ENCODE results near the gene ADAP1.

The ADAP1 gene

GRCh38 chr7:937856-938484 lies 16.5 kb downstream of the ADAP1 start:
- no peak overlapping the region for H3K27ac ChIP-seq (ENCODE audit: low read depth, low read length)

GRCh38 chr7:936386-937054 lies 18.0 kb downstream of the ADAP1 start:
- Histone ChIP-seq H3K4me3 (ENCODE audit: low read depth in 1 of 5, low read length in 5 of 5) (no peak overlapping the region), H3K9me3 (ENCODE audit: control insufficient read depth in 5 of 5, low read length in 5 of 5) (peaks cover 0 to 8% (median 0%) of the 10 kb centered on the region in 5 donors), H3K9ac (ENCODE audit: low read length in 5 of 5) (no peak overlapping the region), H3K27ac (ENCODE audit: low read depth, low read length) (no peak overlapping the region), H3K4me1 (ENCODE audit: control insufficient read depth in 5 of 5, insufficient read depth in 5 of 5, low read length in 5 of 5) (peaks cover 0 to 4% (median 0%) of the 10 kb centered on the region in 5 donors), H3K27me3 (ENCODE audit: control insufficient read depth in 5 of 5, insufficient read depth in 4 of 5, low read length in 5 of 5) (peaks cover 0 to 4% (median 0%) of the 10 kb centered on the region in 5 donors), H3K36me3 (ENCODE audit: control insufficient read depth in 5 of 5, insufficient read depth in 5 of 5, low read length in 5 of 5) (no peaks in the 10 kb centered on the region)

More at GRCh38 chr7:937856-938484, 16.5 kb downstream of the ADAP1 start:
- Histone ChIP-seq H3K4me3 (ENCODE audit: low read depth in 1 of 5, low read length in 5 of 5) (no peak overlapping the region), H3K27me3 (ENCODE audit: control insufficient read depth in 5 of 5, insufficient read depth in 4 of 5, low read length in 5 of 5) (peaks cover 0 to 4% (median 0%) of the 10 kb centered on the region in 5 donors), H3K4me1 (ENCODE audit: control insufficient read depth in 5 of 5, insufficient read depth in 5 of 5, low read length in 5 of 5) (no peaks in the 10 kb centered on the region), H3K36me3 (ENCODE audit: control insufficient read depth in 5 of 5, insufficient read depth in 5 of 5, low read length in 5 of 5) (no peaks in the 10 kb centered on the region), H3K9ac (ENCODE audit: low read length in 5 of 5) (no peak overlapping the region), H3K9me3 (ENCODE audit: control insufficient read depth in 5 of 5, low read length in 5 of 5) (peaks cover 0 to 8% (median 0%) of the 10 kb centered on the region in 5 donors)

- Histone ChIP-seq H3K36me3 (ENCODE audit: control insufficient read depth in 5 of 5, insufficient read depth in 5 of 5, low read length in 5 of 5) (no peaks in the 10 kb centered on the region), H3K9me3 (ENCODE audit: control insufficient read depth in 5 of 5, low read length in 5 of 5) (peaks cover 0 to 8% (median 0%) of the 10 kb centered on the region in 5 donors), H3K27ac (ENCODE audit: low read depth, low read length) (no peak overlapping the region), H3K9ac (ENCODE audit: low read length in 5 of 5) (no peak overlapping the region), H3K4me3 (ENCODE audit: low read depth in 1 of 5, low read length in 5 of 5) (no peak overlapping the region), H3K27me3 (ENCODE audit: control insufficient read depth in 5 of 5, insufficient read depth in 4 of 5, low read length in 5 of 5) (peaks cover 0 to 4% (median 0%) of the 10 kb centered on the region in 5 donors), H3K4me1 (ENCODE audit: control insufficient read depth in 5 of 5, insufficient read depth in 5 of 5, low read length in 5 of 5) (peaks cover 0 to 10% (median 2%) of the 10 kb centered on the region in 5 donors)
These were observed 18.6 kb downstream of the ADAP1 start for GRCh38 chr7:935874-936385.

GRCh38 chr7:935164-935873 lies 19.2 kb downstream of the ADAP1 start:
- Histone ChIP-seq H3K27me3 (ENCODE audit: control insufficient read depth in 5 of 5, insufficient read depth in 4 of 5, low read length in 5 of 5) (peaks cover 0 to 4% (median 0%) of the 10 kb centered on the region in 5 donors), H3K4me1 (ENCODE audit: control insufficient read depth in 5 of 5, insufficient read depth in 5 of 5, low read length in 5 of 5) (peaks cover 0 to 10% (median 2%) of the 10 kb centered on the region in 5 donors), H3K27ac (ENCODE audit: low read depth, low read length) (no peak overlapping the region), H3K9me3 (ENCODE audit: control insufficient read depth in 5 of 5, low read length in 5 of 5) (peaks cover 0 to 6% (median 0%) of the 10 kb centered on the region in 5 donors), H3K9ac (ENCODE audit: low read length in 5 of 5) (no peak overlapping the region), H3K36me3 (ENCODE audit: control insufficient read depth in 5 of 5, insufficient read depth in 5 of 5, low read length in 5 of 5) (no peaks in the 10 kb centered on the region), H3K4me3 (ENCODE audit: low read depth in 1 of 5, low read length in 5 of 5) (no peak overlapping the region)

GRCh38 chr7:934469-935163 lies 19.9 kb downstream of the ADAP1 start:
- no peak overlapping the region for H3K9ac ChIP-seq (ENCODE audit: low read length in 5 of 5)
- H3K27me3 ChIP-seq (ENCODE audit: control insufficient read depth in 5 of 5, insufficient read depth in 4 of 5, low read length in 5 of 5): peaks cover 0 to 4% (median 0%) of the 10 kb centered on the region in 5 donors
- peaks cover 0 to 10% (median 2%) of the 10 kb centered on the region in 5 donors for H3K4me1 ChIP-seq (ENCODE audit: control insufficient read depth in 5 of 5, insufficient read depth in 5 of 5, low read length in 5 of 5)
- no peak overlapping the region for H3K27ac ChIP-seq (ENCODE audit: low read depth, low read length)
- no peaks in the 10 kb centered on the region for H3K36me3 ChIP-seq (ENCODE audit: control insufficient read depth in 5 of 5, insufficient read depth in 5 of 5, low read length in 5 of 5)
- H3K4me3 ChIP-seq (ENCODE audit: low read depth in 1 of 5, low read length in 5 of 5): no peak overlapping the region
- H3K9me3 ChIP-seq (ENCODE audit: control insufficient read depth in 5 of 5, low read length in 5 of 5): no peaks in the 10 kb centered on the region

- peaks cover 0 to 4% (median 0%) of the 10 kb centered on the region in 5 donors for H3K27me3 ChIP-seq (ENCODE audit: control insufficient read depth in 5 of 5, insufficient read depth in 4 of 5, low read length in 5 of 5)
- no peaks in the 10 kb centered on the region for H3K36me3 ChIP-seq (ENCODE audit: control insufficient read depth in 5 of 5, insufficient read depth in 5 of 5, low read length in 5 of 5)
- H3K9me3 ChIP-seq (ENCODE audit: control insufficient read depth in 5 of 5, low read length in 5 of 5): no peaks in the 10 kb centered on the region
- no peak overlapping the region for H3K4me3 ChIP-seq (ENCODE audit: low read depth in 1 of 5, low read length in 5 of 5)
- no peak overlapping the region for H3K27ac ChIP-seq (ENCODE audit: low read depth, low read length)
- H3K4me1 ChIP-seq (ENCODE audit: control insufficient read depth in 5 of 5, insufficient read depth in 5 of 5, low read length in 5 of 5): peaks cover 0 to 16% (median 2%) of the 10 kb centered on the region in 5 donors
- H3K9ac ChIP-seq (ENCODE audit: low read length in 5 of 5): no peak overlapping the region
These were observed 21.9 kb downstream of the ADAP1 start for GRCh38 chr7:932651-932975.

GRCh38 chr7:931871-932650 lies 22.4 kb downstream of the ADAP1 start:
- H3K27me3 ChIP-seq (ENCODE audit: control insufficient read depth in 5 of 5, insufficient read depth in 4 of 5, low read length in 5 of 5): peaks cover 0 to 4% (median 0%) of the 10 kb centered on the region in 5 donors
- H3K4me1 ChIP-seq (ENCODE audit: control insufficient read depth in 5 of 5, insufficient read depth in 5 of 5, low read length in 5 of 5): peaks cover 0 to 16% (median 2%) of the 10 kb centered on the region in 5 donors
- no peak overlapping the region for H3K27ac ChIP-seq (ENCODE audit: low read depth, low read length)
- H3K4me3 ChIP-seq (ENCODE audit: low read depth in 1 of 5, low read length in 5 of 5): no peak overlapping the region
- H3K9ac ChIP-seq (ENCODE audit: low read length in 5 of 5): no peak overlapping the region
- H3K36me3 ChIP-seq (ENCODE audit: control insufficient read depth in 5 of 5, insufficient read depth in 5 of 5, low read length in 5 of 5): no peaks in the 10 kb centered on the region
- no peaks in the 10 kb centered on the region for H3K9me3 ChIP-seq (ENCODE audit: control insufficient read depth in 5 of 5, low read length in 5 of 5)

GRCh38 chr7:930975-931758 lies 23.3 kb downstream of the ADAP1 start:
- no peaks in the 10 kb centered on the region for H3K36me3 ChIP-seq (ENCODE audit: control insufficient read depth in 5 of 5, insufficient read depth in 5 of 5, low read length in 5 of 5)

More at GRCh38 chr7:930975-931758, 23.3 kb downstream of the ADAP1 start:
- Histone ChIP-seq H3K4me3 (ENCODE audit: low read depth in 1 of 5, low read length in 5 of 5) (no peak overlapping the region), H3K9ac (ENCODE audit: low read length in 5 of 5) (no peak overlapping the region), H3K9me3 (ENCODE audit: control insufficient read depth in 5 of 5, low read length in 5 of 5) (no peaks in the 10 kb centered on the region), H3K27ac (ENCODE audit: low read depth, low read length) (no peak overlapping the region), H3K27me3 (ENCODE audit: control insufficient read depth in 5 of 5, insufficient read depth in 4 of 5, low read length in 5 of 5) (peaks cover 0 to 4% (median 0%) of the 10 kb centered on the region in 5 donors), H3K4me1 (ENCODE audit: control insufficient read depth in 5 of 5, insufficient read depth in 5 of 5, low read length in 5 of 5) (peaks cover 0 to 16% (median 2%) of the 10 kb centered on the region in 5 donors)
